Measurements from ENCODE around the gene FARS2. TPM values are rescaled to one million over a fixed set of nuclear protein-coding genes. Genes with fewer than 3 reads are reported as not detected.

Gene FARS2
- total and polyA plus RNA-seq, 2 experiments from 2014 or later = 9.9 to 15.4 TPM

DNA sequence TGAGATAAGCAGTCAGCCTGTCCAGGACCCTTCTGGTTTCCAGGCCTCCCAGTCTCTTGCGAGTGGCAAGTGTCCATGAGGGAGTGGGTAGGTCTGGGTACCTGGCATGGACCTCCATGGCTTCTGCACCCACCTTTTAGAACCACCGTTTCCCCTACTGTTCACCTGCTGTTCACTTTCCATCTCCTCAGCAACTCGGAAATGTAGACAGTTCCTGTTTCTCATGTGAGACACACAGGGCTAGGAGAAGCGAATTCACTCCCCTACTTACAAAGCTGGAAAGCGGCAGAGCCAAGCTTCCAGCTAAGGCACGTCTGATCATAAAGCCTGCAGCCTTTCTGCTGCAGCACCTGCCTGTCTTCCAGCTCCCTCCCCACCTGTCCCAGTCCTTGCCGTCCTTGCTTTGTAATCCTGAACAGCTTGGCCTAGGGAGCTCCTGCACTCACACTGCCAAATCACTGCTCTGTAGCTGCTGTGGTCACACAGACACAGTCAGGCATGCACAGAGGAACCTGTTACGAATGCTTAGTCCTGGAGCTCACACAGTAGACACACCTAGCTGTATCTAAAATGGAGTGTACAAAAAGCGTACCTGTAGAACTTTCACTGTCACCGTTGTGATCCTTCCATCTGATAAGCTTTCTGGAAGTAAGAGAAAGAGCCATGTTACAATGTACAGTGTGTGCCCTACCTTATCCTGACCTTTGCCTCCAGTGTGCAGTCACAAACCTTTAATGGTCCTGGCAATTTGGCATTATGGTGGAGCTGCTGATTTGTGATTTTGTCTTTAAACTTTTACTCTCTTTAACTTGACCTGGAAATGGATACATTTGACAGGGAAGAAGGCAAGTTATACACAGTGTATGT lies 451.3 kb downstream of the FARS2 start:
- no peak overlapping the region for H2AFZ ChIP-seq
- H3K9me2 ChIP-seq (replicated peaks; ENCODE audit: insufficient read depth) = no peaks in the 10 kb centered on the region
- no peaks in the 10 kb centered on the region for H3K36me3 ChIP-seq (replicated peaks; ENCODE audit: insufficient read depth, low read depth)
- no peaks in the 10 kb centered on the region for H4K20me1 ChIP-seq (ENCODE audit: insufficient read depth, poor library complexity, severe bottlenecking)
- TF ChIP-seq, protein P1, sequence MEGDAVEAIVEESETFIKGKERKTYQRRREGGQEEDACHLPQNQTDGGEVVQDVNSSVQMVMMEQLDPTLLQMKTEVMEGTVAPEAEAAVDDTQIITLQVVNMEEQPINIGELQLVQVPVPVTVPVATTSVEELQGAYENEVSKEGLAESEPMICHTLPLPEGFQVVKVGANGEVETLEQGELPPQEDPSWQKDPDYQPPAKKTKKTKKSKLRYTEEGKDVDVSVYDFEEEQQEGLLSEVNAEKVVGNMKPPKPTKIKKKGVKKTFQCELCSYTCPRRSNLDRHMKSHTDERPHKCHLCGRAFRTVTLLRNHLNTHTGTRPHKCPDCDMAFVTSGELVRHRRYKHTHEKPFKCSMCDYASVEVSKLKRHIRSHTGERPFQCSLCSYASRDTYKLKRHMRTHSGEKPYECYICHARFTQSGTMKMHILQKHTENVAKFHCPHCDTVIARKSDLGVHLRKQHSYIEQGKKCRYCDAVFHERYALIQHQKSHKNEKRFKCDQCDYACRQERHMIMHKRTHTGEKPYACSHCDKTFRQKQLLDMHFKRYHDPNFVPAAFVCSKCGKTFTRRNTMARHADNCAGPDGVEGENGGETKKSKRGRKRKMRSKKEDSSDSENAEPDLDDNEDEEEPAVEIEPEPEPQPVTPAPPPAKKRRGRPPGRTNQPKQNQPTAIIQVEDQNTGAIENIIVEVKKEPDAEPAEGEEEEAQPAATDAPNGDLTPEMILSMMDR (IDR thresholded peaks at IDR 0.05; ENCODE audit: poor library complexity) = no peak
- TF ChIP-seq EZH2phosphoT487 (IDR thresholded peaks at IDR 0.05; ENCODE audit: low read depth, severe bottlenecking, unreplicated experiment) (no peak), EZH2 (IDR thresholded peaks at IDR 0.05; ENCODE audit: borderline replicate concordance) (no peak)
- DNase-seq (ENCODE audit: low spot score) = no peak
- H3K9me3 ChIP-seq (ENCODE audit: low read depth) = no peaks in the 10 kb centered on the region
- H3K4me3 ChIP-seq = no peak overlapping the region
- WGBS (ENCODE audit: low lambda C conversion rate, missing lambda C conversion rate) = 62% methylated on average over 10 of the region's 10 CpGs
- H3K4me2 ChIP-seq = peak overlapping the region; percentile 15
- no peaks in the 10 kb centered on the region for H3K27me3 ChIP-seq
- no peaks in the 10 kb centered on the region for H3K79me2 ChIP-seq
- peaks cover 4% of the 10 kb centered on the region for H3K4me1 ChIP-seq (ENCODE audit: insufficient read depth)
- no peak overlapping the region for H3K27ac ChIP-seq

DNA sequence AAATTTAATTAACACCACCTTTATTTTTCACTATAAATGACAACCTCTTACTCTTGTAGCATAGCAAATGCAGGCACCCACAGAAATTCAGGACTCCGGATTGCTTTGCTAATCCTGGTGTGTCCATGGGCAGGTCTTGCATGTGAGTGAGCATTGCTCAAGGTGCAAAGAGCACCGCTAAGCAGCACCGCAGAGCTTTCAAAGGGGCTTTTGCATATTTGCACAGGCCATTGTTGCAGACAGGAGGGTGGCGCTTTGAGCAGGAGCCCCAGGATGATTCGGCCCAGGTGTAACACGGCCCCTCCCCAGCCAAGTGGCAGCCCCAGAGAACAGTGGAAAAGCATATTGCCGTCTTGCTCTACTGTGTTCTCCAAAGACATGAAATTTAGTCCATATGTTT lies 452.2 kb downstream of the FARS2 start:
- H3K4me3 ChIP-seq = no peak overlapping the region
- H3K4me2 ChIP-seq = no peak overlapping the region
- no peaks in the 10 kb centered on the region for H3K9me3 ChIP-seq (ENCODE audit: low read depth)
- H4K20me1 ChIP-seq (ENCODE audit: insufficient read depth, poor library complexity, severe bottlenecking) = no peaks in the 10 kb centered on the region
- H3K79me2 ChIP-seq = no peaks in the 10 kb centered on the region
- H2AFZ ChIP-seq = no peak overlapping the region
- 30% methylated on average over 7 of the region's 7 CpGs for whole genome bisulfite sequencing (ENCODE audit: low lambda C conversion rate, missing lambda C conversion rate)
- TF ChIP-seq EZH2 (IDR thresholded peaks at IDR 0.05; ENCODE audit: borderline replicate concordance) = no peak
- TF ChIP-seq EZH2phosphoT487 (IDR thresholded peaks at IDR 0.05; ENCODE audit: low read depth, severe bottlenecking, unreplicated experiment) = no peak
- TF ChIP-seq, protein P1 (IDR thresholded peaks at IDR 0.05; ENCODE audit: poor library complexity) = no peak
- H3K4me1 ChIP-seq (ENCODE audit: insufficient read depth) = peaks cover 4% of the 10 kb centered on the region
- H3K9me2 ChIP-seq (replicated peaks; ENCODE audit: insufficient read depth) = no peaks in the 10 kb centered on the region
- H3K36me3 ChIP-seq (replicated peaks; ENCODE audit: insufficient read depth, low read depth) = no peaks in the 10 kb centered on the region
- no peaks in the 10 kb centered on the region for H3K27me3 ChIP-seq
- no peak overlapping the region for H3K27ac ChIP-seq
- DNase-seq (ENCODE audit: low spot score) = peak; percentile 39

DNA sequence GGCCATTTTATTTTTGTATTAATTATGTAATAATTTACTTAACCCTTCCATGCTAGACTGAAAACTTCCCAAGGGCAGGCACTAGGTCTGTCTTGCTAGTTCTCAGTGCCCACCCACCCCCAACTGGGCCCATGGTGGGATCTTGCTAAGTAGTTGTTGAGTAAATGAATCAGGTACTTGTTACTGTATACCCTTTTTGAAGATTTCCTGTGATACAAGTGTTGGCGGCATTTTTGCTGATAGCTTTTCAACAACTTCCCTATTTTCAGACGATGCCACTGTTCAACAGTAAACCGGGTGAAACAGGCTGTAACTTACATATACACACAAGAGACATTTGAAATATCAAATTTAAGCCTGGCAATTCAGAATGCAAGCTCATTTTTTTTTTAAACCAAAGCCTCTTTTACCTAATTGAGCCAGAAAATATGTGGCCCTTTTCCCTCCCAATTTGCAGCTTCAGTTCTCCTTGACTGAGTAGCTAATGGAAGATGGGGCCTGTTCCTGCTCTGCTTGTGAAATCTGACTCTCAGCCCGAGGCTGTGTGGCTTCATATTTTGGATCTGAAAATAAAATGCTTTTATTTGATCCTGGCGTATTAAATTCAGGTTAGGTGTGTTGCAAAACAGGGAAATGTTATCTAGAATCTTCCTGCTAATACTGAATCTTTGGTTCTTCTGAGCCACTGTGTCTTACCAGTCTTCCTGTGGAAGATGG lies 457.1 kb downstream of the FARS2 start:
- H3K9me3 ChIP-seq (ENCODE audit: low read depth) = no peaks in the 10 kb centered on the region
- 89% methylated on average over 5 of the region's 5 CpGs for WGBS (ENCODE audit: low lambda C conversion rate, missing lambda C conversion rate)
- H3K4me2 ChIP-seq = no peak overlapping the region
- H3K9me2 ChIP-seq (replicated peaks; ENCODE audit: insufficient read depth) = no peaks in the 10 kb centered on the region
- no peak for DNase-seq (ENCODE audit: low spot score)
- H3K36me3 ChIP-seq (replicated peaks; ENCODE audit: insufficient read depth, low read depth) = no peaks in the 10 kb centered on the region
- no peak overlapping the region for H2AFZ ChIP-seq
- TF ChIP-seq, protein P1 (IDR thresholded peaks at IDR 0.05; ENCODE audit: poor library complexity) = no peak
- H4K20me1 ChIP-seq (ENCODE audit: insufficient read depth, poor library complexity, severe bottlenecking) = no peaks in the 10 kb centered on the region
- no peaks in the 10 kb centered on the region for H3K27me3 ChIP-seq
- no peaks in the 10 kb centered on the region for H3K4me1 ChIP-seq (ENCODE audit: insufficient read depth)
- H3K27ac ChIP-seq = no peak overlapping the region
- no peaks in the 10 kb centered on the region for H3K79me2 ChIP-seq
- H3K4me3 ChIP-seq = no peak overlapping the region

Measured in hepatocyte (in vitro differentiated cells).